A549 (cell line): Measurements from ENCODE around the gene IGSF9B. TPM values are rescaled to one million over a fixed set of nuclear protein-coding genes. Genes with fewer than 3 reads are reported as not detected.

Experiments used
- PHF8 ChIP-seq: fragments of 200-600 bp; sonication (generic); IDR thresholded peaks from 2 replicates; pipeline ENCODE4 v1.6.1; 2016; ENCODE audit warnings: low read depth, mild to moderate bottlenecking, antibody characterized with exemption, moderate library complexity, borderline replicate concordance
- polyA plus RNA-seq, 4 experiments: library from polyadenylated mRNA; depleted of rRNA in 3 of 4; stranded (reverse); fragments of >200 nt; fragmentation: RNase III in 1 of 4; extraction: RNeasy Plus Mini Kit Qiagen cat#74134 plus additional on column Dnase treatment in 1 of 4; gene quantifications; 2 replicates in 3 of 4; 3 replicates in 1 of 4; pipeline ENCODE4 v1.2.3, GENCODE V29; 2011 to 2017
- TF ChIP-seq, protein P1 (sequence below): fragments of 250-450 bp; sonication (Bioruptor Pico); IDR thresholded peaks from 2 replicates; pipeline ENCODE4 v1.5.0; 2021; ENCODE audit warnings: mild to moderate bottlenecking, moderate library complexity, borderline replicate concordance

Gene IGSF9B
- polyA plus RNA-seq, 2 of the 4 experiments (the other 2 are of a cell fraction), result 0.41 to 0.61 TPM

DNA sequence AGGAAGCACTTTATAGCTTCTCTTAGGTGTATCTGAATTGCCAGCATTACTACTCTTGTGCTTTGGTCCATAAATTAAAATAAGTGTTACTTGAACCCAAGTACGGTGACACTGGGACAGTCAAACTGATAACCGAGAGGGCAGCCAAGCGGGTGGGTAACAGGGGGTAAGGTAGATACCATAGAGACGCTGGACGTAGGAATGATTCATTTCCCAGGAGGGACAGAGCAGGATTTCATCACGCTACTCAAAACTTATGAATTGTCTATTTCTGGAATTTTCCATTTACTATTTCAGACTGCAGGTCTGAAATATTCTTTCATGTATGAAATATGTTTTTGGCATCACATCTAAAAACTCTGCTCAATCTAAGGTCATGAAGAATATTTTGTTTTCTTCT, 96.6 kb downstream of the IGSF9B start (continued):
- TF ChIP-seq, protein P1, sequence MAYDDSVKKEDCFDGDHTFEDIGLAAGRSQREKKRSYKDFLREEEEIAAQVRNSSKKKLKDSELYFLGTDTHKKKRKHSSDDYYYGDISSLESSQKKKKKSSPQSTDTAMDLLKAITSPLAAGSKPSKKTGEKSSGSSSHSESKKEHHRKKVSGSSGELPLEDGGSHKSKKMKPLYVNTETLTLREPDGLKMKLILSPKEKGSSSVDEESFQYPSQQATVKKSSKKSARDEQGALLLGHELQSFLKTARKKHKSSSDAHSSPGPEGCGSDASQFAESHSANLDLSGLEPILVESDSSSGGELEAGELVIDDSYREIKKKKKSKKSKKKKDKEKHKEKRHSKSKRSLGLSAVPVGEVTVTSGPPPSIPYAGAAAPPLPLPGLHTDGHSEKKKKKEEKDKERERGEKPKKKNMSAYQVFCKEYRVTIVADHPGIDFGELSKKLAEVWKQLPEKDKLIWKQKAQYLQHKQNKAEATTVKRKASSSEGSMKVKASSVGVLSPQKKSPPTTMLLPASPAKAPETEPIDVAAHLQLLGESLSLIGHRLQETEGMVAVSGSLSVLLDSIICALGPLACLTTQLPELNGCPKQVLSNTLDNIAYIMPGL (CRISPR knock-in tag), result no peak
- TF ChIP-seq PHF8, result no peak
- TF ChIP-seq, all 56 proteins: peak for 0

Other genes starting within 250 kb of the IGSF9B start
- not detected in 2 replicates for gene SPATA19, start 111.5 kb downstream of the IGSF9B start, polyA plus RNA-seq (2011; rRNA removed)
- not detected in 3 replicates for gene SPATA19, start 111.5 kb downstream of the IGSF9B start, polyA plus RNA-seq (2017; fragmentation: RNase III; extraction: RNeasy Plus Mini Kit Qiagen cat#74134 plus additional on column Dnase treatment)
- 2.6 and 5.2 TPM in 2 replicates for gene JAM3, start 112.1 kb upstream of the IGSF9B start, polyA plus RNA-seq (2011; rRNA removed)
- 4.0 to 4.6 TPM (median 4.1 TPM) in 3 replicates for gene JAM3, start 112.1 kb upstream of the IGSF9B start, polyA plus RNA-seq (2017; fragmentation: RNase III; extraction: RNeasy Plus Mini Kit Qiagen cat#74134 plus additional on column Dnase treatment)